T-helper 2 cell treated with Interferon-gamma antibody and Interleukin-4, amounts not matched to agents 5 μg/mL and 100 μg/mL, for 36 hours (primary cell): Measurements from ENCODE around the gene C2CD3.

ENCODE experiments used
- DNase-seq: peaks from one replicate; pipeline ENCODE4 v3.0.0; 2021; ENCODE audit warnings: low spot score
- H3K27ac Mint-ChIP-seq: one replicate; pipeline ENCODE4 v1.8.0; 2021; ENCODE audit warnings: mild to moderate bottlenecking, mixed read lengths
- H3K27me3 Mint-ChIP-seq: one replicate; pipeline ENCODE4 v1.8.0; 2021; ENCODE audit warnings: low read depth, mixed read lengths
- H3K36me3 Mint-ChIP-seq: one replicate; pipeline ENCODE4 v1.8.0; 2021; ENCODE audit warnings: low read depth, mixed read lengths
- H3K4me1 Mint-ChIP-seq: one replicate; pipeline ENCODE4 v1.8.0; 2021; ENCODE audit warnings: low read depth, mixed read lengths
- H3K4me3 Mint-ChIP-seq: one replicate; pipeline ENCODE4 v1.8.0; 2022; ENCODE audit warnings: mild to moderate bottlenecking, moderate library complexity, mixed read lengths
- H3K9me3 Mint-ChIP-seq: one replicate; pipeline ENCODE4 v1.8.0; 2021; ENCODE audit warnings: mixed read lengths

Gene C2CD3

GRCh38 chr11:74179234-74180052 lies 8.6 kb upstream of the C2CD3 start:
- no peaks in the 10 kb centered on the region for H3K9me3 Mint-ChIP-seq
- no peaks in the 10 kb centered on the region for H3K27me3 Mint-ChIP-seq
- DNase-seq = no peak
- H3K4me1 Mint-ChIP-seq = peaks cover 7% of the 10 kb centered on the region
- no peak overlapping the region for H3K4me3 Mint-ChIP-seq
- H3K36me3 Mint-ChIP-seq = peaks cover 3% of the 10 kb centered on the region
- H3K27ac Mint-ChIP-seq = no peak overlapping the region

GRCh38 chr11:74175920-74176319 lies 5.1 kb upstream of the C2CD3 start:
- peaks cover 4% of the 10 kb centered on the region for H3K36me3 Mint-ChIP-seq
- H3K9me3 Mint-ChIP-seq = no peaks in the 10 kb centered on the region
- peaks cover 12% of the 10 kb centered on the region for H3K4me1 Mint-ChIP-seq
- no peak for DNase-seq
- H3K27me3 Mint-ChIP-seq = no peaks in the 10 kb centered on the region
- no peak overlapping the region for H3K4me3 Mint-ChIP-seq
- H3K27ac Mint-ChIP-seq = no peak overlapping the region

GRCh38 chr11:74171997-74172396 lies 1.2 kb upstream of the C2CD3 start:
- Mint-ChIP-seq H3K4me3 (no peak overlapping the region), H3K9me3 (no peaks in the 10 kb centered on the region), H3K4me1 (peaks cover 10% of the 10 kb centered on the region), H3K27me3 (no peaks in the 10 kb centered on the region), H3K27ac (no peak overlapping the region), H3K36me3 (peaks cover 11% of the 10 kb centered on the region)
- no peak for DNase-seq

- H3K27ac Mint-ChIP-seq = no peak overlapping the region
- H3K36me3 Mint-ChIP-seq = peaks cover 14% of the 10 kb centered on the region
- DNase-seq = no peak
- no peak overlapping the region for H3K4me3 Mint-ChIP-seq
- H3K9me3 Mint-ChIP-seq = no peaks in the 10 kb centered on the region
- H3K27me3 Mint-ChIP-seq = no peaks in the 10 kb centered on the region
- H3K4me1 Mint-ChIP-seq = peaks cover 10% of the 10 kb centered on the region
These were observed 797 bp upstream of the C2CD3 start for GRCh38 chr11:74171630-74171968.

- Mint-ChIP-seq H3K36me3 (peaks cover 24% of the 10 kb centered on the region), H3K4me1 (peaks cover 10% of the 10 kb centered on the region), H3K9me3 (no peaks in the 10 kb centered on the region), H3K27me3 (no peaks in the 10 kb centered on the region), H3K27ac (no peak overlapping the region), H3K4me3 (no peak overlapping the region)
- no peak for DNase-seq
These were observed 904 bp downstream of the C2CD3 start for GRCh38 chr11:74169738-74170458.

- no peaks in the 10 kb centered on the region for H3K27me3 Mint-ChIP-seq
- no peak overlapping the region for H3K27ac Mint-ChIP-seq
- H3K36me3 Mint-ChIP-seq = peaks cover 29% of the 10 kb centered on the region
- peak overlapping the region; percentile 37 for H3K4me3 Mint-ChIP-seq
- H3K4me1 Mint-ChIP-seq = peaks cover 5% of the 10 kb centered on the region
- H3K9me3 Mint-ChIP-seq = no peaks in the 10 kb centered on the region
- no peak for DNase-seq
These were observed 2.0 kb downstream of the C2CD3 start for GRCh38 chr11:74168838-74169237.

- peaks cover 6% of the 10 kb centered on the region for H3K4me1 Mint-ChIP-seq
- H3K4me3 Mint-ChIP-seq = no peak overlapping the region
- H3K36me3 Mint-ChIP-seq = peaks cover 44% of the 10 kb centered on the region
- DNase-seq = no peak
- H3K27ac Mint-ChIP-seq = no peak overlapping the region
- H3K9me3 Mint-ChIP-seq = no peaks in the 10 kb centered on the region
- no peaks in the 10 kb centered on the region for H3K27me3 Mint-ChIP-seq
These were observed 7.9 kb downstream of the C2CD3 start for GRCh38 chr11:74162681-74163467.

- DNase-seq = no peak
- H3K4me1 Mint-ChIP-seq = peaks cover 6% of the 10 kb centered on the region
- H3K36me3 Mint-ChIP-seq = peaks cover 32% of the 10 kb centered on the region
- H3K27me3 Mint-ChIP-seq = no peaks in the 10 kb centered on the region
- H3K9me3 Mint-ChIP-seq = no peaks in the 10 kb centered on the region
- H3K4me3 Mint-ChIP-seq = no peak overlapping the region
- no peak overlapping the region for H3K27ac Mint-ChIP-seq
These were observed 11.2 kb downstream of the C2CD3 start for GRCh38 chr11:74159642-74160041.

GRCh38 chr11:74157169-74157568 lies 13.6 kb downstream of the C2CD3 start:
- H3K27ac Mint-ChIP-seq = no peak overlapping the region
- DNase-seq = no peak
- H3K27me3 Mint-ChIP-seq = no peaks in the 10 kb centered on the region
- H3K36me3 Mint-ChIP-seq = peaks cover 34% of the 10 kb centered on the region
- peaks cover 7% of the 10 kb centered on the region for H3K9me3 Mint-ChIP-seq
- H3K4me3 Mint-ChIP-seq = no peak overlapping the region
- H3K4me1 Mint-ChIP-seq = peaks cover 3% of the 10 kb centered on the region

GRCh38 chr11:74154620-74155281 lies 16.1 kb downstream of the C2CD3 start:
- H3K36me3 Mint-ChIP-seq = peaks cover 25% of the 10 kb centered on the region

GRCh38 chr11:74153224-74153623 lies 17.6 kb downstream of the C2CD3 start:
- DNase-seq = no peak
- H3K4me3 Mint-ChIP-seq = no peak overlapping the region
- H3K27me3 Mint-ChIP-seq = no peaks in the 10 kb centered on the region
- peaks cover 2% of the 10 kb centered on the region for H3K4me1 Mint-ChIP-seq
- peaks cover 23% of the 10 kb centered on the region for H3K36me3 Mint-ChIP-seq
- H3K27ac Mint-ChIP-seq = no peak overlapping the region
- peaks cover 7% of the 10 kb centered on the region for H3K9me3 Mint-ChIP-seq

More at GRCh38 chr11:74154620-74155281, 16.1 kb downstream of the C2CD3 start:
- Mint-ChIP-seq H3K9me3 (peaks cover 7% of the 10 kb centered on the region), H3K27ac (no peak overlapping the region), H3K27me3 (no peaks in the 10 kb centered on the region), H3K4me1 (no peaks in the 10 kb centered on the region), H3K4me3 (no peak overlapping the region)
- DNase-seq = no peak

GRCh38 chr11:74147199-74147929 lies 23.4 kb downstream of the C2CD3 start:
- DNase-seq = no peak
- Mint-ChIP-seq H3K27me3 (no peaks in the 10 kb centered on the region), H3K4me3 (no peak overlapping the region), H3K36me3 (peaks cover 9% of the 10 kb centered on the region), H3K27ac (no peak overlapping the region), H3K4me1 (peaks cover 2% of the 10 kb centered on the region), H3K9me3 (no peaks in the 10 kb centered on the region)

GRCh38 chr11:74144592-74144991 lies 26.2 kb downstream of the C2CD3 start:
- Mint-ChIP-seq H3K4me3 (no peak overlapping the region), H3K27ac (no peak overlapping the region), H3K27me3 (no peaks in the 10 kb centered on the region), H3K4me1 (peaks cover 2% of the 10 kb centered on the region), H3K9me3 (no peaks in the 10 kb centered on the region), H3K36me3 (peaks cover 9% of the 10 kb centered on the region)
- DNase-seq = no peak
